IPS-15b (cell line): ENCODE results near the gene TMC5.
A peak's percentile ranks its signal among the peaks of the same experiment; 100 is the strongest.
"Not testable (repeated sequence)": the region's sequence is repeated elsewhere in the genome, so short reads cannot be mapped to it uniquely, and the experiment has no call there.

Source experiments
- H3K27me3 ChIP-seq: one replicate; pipeline ENCODE4 v1.6.1; 2013; ENCODE audit warnings: low read length; ENCODE audit not compliant: control insufficient read depth, insufficient read depth
- H3K36me3 ChIP-seq: one replicate; pipeline ENCODE4 v1.6.1; 2013; ENCODE audit warnings: low read length; ENCODE audit not compliant: control insufficient read depth, insufficient read depth
- H3K4me1 ChIP-seq: one replicate; pipeline ENCODE4 v1.6.1; 2013; ENCODE audit warnings: mild to moderate bottlenecking, low read length; ENCODE audit not compliant: control insufficient read depth, insufficient read depth
- H3K4me3 ChIP-seq: one replicate; pipeline ENCODE4 v1.5.1; 2013; ENCODE audit warnings: low read depth, low read length
- H3K9ac ChIP-seq: one replicate; pipeline ENCODE4 v1.6.1; 2013; ENCODE audit warnings: low read depth, mild to moderate bottlenecking, low read length
- H3K9me3 ChIP-seq: one replicate; pipeline ENCODE4 v1.6.1; 2013; ENCODE audit warnings: mild to moderate bottlenecking, low read length; ENCODE audit not compliant: control insufficient read depth, insufficient read depth

Gene TMC5

DNA sequence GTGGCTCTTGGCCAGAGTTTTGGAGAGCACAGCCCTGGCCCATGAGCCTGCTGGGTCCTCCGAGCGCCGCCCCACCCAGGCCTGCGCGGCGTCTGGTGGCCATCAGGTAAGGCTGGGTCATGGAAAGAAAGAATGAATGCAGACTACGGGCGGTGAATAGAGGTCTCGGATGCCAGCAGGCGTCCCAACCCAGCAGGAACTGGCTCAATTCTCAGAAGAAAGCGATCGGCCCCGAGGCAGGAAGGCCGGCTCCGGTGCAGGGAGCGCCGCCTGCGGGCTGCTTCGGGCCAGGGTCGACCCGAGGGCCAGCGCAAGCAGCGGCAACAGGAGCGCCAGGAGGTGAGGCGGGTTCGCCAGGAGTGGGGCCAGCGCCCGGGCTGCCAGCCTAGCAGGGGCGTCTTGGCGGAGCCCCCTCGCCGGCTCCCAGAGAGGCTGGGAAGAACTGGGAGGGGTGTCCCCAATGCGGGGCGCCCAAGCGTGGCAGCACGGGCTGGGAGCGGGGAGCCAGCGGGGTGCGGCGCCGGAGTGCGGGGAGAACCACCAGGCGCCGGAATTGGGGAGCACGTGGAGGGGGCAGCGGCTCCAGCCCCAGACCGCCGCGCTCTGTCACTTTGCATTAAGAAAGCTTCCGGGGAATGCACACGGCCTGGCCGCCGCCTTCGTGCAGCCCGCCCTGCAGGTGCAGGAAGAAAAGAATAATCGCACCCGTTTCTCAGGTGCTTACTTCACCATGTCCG, 7.1 kb upstream of the TMC5 start:
- no peak overlapping the region for H3K9ac ChIP-seq
- H3K9me3 ChIP-seq: no peaks in the 10 kb centered on the region
- H3K4me3 ChIP-seq: peak overlapping the region; percentile 50
- peaks cover 6% of the 10 kb centered on the region for H3K4me1 ChIP-seq
- H3K27me3 ChIP-seq: peaks cover 11% of the 10 kb centered on the region
- H3K36me3 ChIP-seq: no peaks in the 10 kb centered on the region

DNA sequence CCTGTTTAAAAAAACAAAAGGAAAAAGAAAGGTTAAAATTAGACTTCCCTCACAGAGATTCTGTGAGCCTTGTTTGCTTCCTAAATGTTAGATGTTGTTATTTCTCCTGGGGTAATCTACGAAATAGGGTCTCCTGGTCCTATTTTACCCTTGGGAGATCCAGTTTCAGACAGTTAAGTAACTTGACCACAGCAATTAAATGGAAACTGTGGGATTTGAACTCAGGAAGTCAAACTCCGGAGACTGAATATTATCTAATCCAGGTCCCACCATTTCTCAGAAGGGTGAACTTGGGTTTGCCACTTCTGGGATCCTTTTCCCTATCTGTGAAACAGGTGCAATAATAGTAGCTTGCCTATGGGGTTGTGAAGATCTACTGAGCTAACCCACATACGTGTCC, 6.4 kb upstream of the TMC5 start:
- Histone ChIP-seq H3K4me1 (peaks cover 6% of the 10 kb centered on the region), H3K4me3 (peak overlapping the region; percentile 50), H3K27me3 (peaks cover 11% of the 10 kb centered on the region), H3K9ac (no peak overlapping the region), H3K9me3 (no peaks in the 10 kb centered on the region), H3K36me3 (no peaks in the 10 kb centered on the region)

DNA sequence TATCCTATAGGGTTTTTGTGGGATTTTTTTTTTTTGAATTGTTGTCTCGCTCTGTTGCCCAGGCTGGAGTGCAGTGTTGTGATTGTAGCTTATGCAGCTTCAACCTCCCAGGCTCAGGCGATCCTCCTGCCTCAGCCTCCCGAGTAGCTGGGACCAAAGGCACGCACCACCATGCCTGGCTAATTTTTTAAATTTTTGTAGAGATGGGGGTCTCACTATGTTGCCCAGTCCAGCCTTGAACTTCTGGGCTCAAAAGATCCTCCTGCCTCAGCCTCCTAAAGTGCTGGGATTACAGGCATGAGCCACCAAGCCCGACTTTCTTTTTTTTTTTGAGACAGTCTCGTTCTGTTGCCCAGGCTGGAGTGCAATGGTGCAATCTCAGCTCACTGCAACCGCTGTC, 5.6 kb upstream of the TMC5 start:
- H3K27me3 ChIP-seq: peaks cover 11% of the 10 kb centered on the region
- H3K4me1 ChIP-seq, H3K9me3 ChIP-seq, H3K9ac ChIP-seq, H3K36me3 ChIP-seq, H3K4me3 ChIP-seq: not testable (repeated sequence)

DNA sequence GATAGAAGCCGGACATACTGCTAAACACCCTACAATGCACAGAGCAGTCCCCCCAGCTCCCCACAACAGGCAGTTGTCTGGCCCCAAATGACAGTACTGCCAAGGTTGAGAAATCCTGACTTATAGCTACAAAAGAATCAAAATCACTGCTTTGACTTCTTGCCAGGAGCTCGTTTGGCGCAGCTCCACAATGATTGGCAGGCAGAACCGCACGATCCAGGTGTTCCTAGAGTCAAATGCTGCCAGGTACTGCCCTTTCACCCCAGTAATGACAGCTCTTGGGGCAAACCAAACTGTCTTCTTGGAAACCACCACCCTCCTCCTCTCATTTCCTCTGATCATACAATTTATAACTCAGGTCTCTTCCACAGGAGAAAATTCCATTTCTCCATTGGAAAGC, 2.2 kb upstream of the TMC5 start:
- Histone ChIP-seq H3K36me3 (no peaks in the 10 kb centered on the region), H3K4me1 (peaks cover 6% of the 10 kb centered on the region)

DNA sequence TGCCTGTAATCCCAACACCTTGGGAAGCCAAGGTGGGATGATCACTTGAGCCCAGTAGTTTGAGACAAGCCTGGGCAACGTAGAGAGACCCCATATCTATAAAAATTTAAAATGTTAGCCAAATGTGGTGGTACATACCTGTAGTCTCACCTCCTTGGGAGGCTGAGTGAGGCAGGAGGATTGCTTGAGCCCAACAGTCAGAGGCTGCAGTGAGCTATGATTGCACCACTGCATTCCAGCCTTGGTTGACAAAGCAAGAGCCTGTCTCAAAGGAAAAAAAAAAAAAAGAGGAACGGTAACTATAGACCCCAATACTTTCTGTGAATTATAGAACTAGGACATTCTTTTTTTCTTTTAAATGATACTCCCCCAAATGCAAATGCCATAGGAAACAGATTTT, 1.8 kb upstream of the TMC5 start:
- H3K4me3 ChIP-seq: no peak overlapping the region
- H3K36me3 ChIP-seq: no peaks in the 10 kb centered on the region
- peaks cover 6% of the 10 kb centered on the region for H3K4me1 ChIP-seq

More for the DNA sequence above, 2.2 kb upstream of the TMC5 start:
- H3K27me3 ChIP-seq: peaks cover 11% of the 10 kb centered on the region
- no peak overlapping the region for H3K9ac ChIP-seq
- H3K4me3 ChIP-seq: no peak overlapping the region
- no peaks in the 10 kb centered on the region for H3K9me3 ChIP-seq

DNA sequence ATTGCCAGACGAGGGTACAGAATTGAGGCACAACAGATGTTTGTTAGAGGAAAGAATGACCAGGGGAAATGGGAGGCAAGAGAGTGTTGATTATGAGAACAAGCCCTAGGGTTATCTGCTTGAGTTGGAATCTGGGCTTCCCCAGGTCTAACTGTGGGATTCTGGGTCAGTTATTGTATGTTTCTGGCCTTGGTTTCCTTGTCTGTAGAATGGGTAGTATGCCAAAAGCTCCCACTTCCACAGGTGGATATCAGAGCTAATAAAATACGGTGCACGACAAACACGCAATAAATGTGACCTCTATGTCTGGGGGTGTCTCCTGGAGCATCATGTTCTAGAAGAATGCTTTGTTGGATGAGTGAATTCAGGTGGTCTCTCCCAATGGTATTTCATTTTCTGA, 517 bp downstream of the TMC5 start:
- Histone ChIP-seq H3K9me3 (no peaks in the 10 kb centered on the region), H3K36me3 (no peaks in the 10 kb centered on the region), H3K27me3 (no peaks in the 10 kb centered on the region), H3K4me3 (no peak overlapping the region), H3K4me1 (peaks cover 6% of the 10 kb centered on the region), H3K9ac (no peak overlapping the region)

More for the DNA sequence above, 1.8 kb upstream of the TMC5 start:
- H3K9me3 ChIP-seq: no peaks in the 10 kb centered on the region
- H3K9ac ChIP-seq: no peak overlapping the region
- peaks cover 11% of the 10 kb centered on the region for H3K27me3 ChIP-seq

DNA sequence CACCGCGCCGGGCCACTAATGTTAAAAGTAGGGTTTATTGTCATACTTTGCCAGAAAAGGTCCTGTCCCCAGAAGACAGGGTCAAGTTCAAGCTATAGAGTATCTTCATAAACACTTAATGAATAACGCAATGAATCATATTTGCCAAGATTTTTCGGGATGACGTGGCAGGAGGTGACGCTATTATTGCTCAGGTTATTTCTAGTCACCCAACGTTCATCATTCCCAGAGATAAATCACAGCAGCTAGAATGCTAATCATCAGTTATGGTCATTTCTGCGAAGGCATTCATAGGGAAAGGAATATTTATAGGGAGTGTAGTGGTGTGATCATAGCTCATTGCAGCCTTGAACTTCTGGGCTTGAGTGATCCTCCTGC, 2.0 kb downstream of the TMC5 start:
- Histone ChIP-seq H3K9me3 (no peaks in the 10 kb centered on the region), H3K9ac (no peak overlapping the region), H3K36me3 (no peaks in the 10 kb centered on the region), H3K4me1 (peaks cover 6% of the 10 kb centered on the region), H3K27me3 (no peaks in the 10 kb centered on the region), H3K4me3 (no peak overlapping the region)

DNA sequence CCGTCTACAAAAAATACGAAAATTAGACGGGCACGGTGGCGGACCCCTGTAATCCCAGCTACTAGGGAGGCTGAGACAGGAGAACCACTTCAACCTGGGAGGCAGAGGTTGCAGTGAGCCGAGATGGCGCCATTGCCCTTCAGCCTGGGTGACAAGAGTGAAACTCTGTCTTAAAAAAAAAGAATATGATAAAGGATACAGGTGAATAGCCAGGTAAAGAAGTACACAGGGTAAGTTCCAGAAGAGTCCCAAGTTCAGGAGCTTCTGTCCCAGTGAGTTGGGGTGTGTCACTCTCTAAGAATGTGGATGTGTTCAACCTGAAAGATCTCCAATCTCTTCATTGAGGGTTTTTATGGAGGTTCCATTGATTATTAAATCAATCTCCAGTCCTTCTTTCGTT, 6.8 kb downstream of the TMC5 start:
- Histone ChIP-seq H3K4me1 (no peaks in the 10 kb centered on the region), H3K36me3 (no peaks in the 10 kb centered on the region), H3K27me3 (no peaks in the 10 kb centered on the region), H3K9me3 (no peaks in the 10 kb centered on the region), H3K9ac (no peak overlapping the region), H3K4me3 (no peak overlapping the region)

DNA sequence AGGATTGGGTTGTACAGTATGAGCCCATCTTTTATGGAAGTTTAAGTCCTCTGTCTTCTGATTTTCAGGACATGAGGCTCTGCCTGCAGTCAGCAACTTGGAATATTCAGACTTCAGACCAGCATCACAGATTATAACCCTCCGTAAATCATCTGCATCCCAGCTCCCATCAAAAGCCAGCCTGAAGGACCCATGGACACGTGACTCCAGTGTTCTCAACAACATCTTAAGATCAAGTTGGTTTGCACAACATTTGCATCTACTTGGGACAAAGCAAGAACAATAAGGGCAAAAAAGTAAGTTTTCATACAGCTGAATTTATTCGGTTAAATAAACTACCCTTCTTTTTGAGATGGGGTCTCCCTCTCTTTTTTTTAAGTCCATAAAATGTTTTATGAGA, 12.7 kb downstream of the TMC5 start:
- Histone ChIP-seq H3K4me3 (no peak overlapping the region), H3K9me3 (no peaks in the 10 kb centered on the region), H3K4me1 (no peaks in the 10 kb centered on the region), H3K9ac (no peak overlapping the region), H3K36me3 (no peaks in the 10 kb centered on the region), H3K27me3 (no peaks in the 10 kb centered on the region)

DNA sequence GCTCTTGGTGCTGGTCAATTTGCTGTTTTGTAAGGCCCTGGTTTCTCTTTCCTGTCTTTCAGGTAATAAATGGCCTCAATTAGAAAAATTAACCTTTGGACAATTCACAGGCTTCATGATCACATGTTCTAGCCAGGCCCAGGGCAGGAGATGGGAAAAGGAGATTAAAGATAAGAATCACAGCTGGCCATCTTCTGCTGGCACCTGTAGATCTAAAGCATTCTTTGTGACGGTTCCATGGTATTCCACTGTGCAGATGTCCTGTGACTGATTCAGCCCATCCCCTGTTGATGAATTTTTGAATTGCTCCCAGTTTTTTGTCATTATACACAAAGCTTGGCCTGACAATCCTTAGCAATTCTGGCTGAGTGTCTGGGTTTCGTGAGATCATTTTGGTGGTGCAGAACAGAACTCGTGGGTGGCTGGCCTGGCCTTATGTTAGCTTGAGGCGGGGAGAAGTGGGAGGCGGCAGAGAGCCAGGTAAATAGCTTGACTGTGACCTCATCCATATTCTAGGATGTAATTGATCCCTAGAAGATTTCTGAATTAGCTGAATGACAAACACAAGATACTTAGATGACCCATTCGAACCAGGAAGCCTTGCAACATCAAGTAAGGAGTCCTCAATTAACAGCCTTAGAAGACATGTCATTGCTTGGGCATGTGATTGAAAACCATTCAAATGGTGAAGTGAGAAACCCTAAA, 14.1 kb downstream of the TMC5 start:
- Histone ChIP-seq H3K9ac (no peak overlapping the region), H3K27me3 (no peaks in the 10 kb centered on the region), H3K36me3 (no peaks in the 10 kb centered on the region), H3K4me3 (no peak overlapping the region), H3K4me1 (no peaks in the 10 kb centered on the region), H3K9me3 (no peaks in the 10 kb centered on the region)

DNA sequence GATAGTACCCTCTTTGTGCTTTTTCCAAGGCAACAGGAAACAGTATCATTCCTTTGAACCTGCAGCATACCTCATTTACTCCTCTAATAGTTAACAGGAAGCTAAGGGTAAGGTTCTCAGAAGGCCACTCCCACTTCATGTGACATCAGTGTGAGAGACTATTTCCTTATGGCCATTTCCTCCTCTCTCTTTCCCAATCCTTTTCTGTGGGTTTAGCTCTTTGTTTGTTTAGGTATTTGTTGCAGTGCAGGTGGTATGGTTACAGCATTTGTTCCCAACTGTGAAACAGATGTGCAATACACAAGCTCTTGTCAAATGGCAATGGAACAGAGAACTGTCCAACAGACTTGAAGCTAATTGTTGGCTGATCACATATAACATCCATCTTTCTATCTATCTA, 14.7 kb downstream of the TMC5 start:
- Histone ChIP-seq H3K27me3 (no peaks in the 10 kb centered on the region), H3K9ac (no peak overlapping the region), H3K36me3 (no peaks in the 10 kb centered on the region), H3K9me3 (no peaks in the 10 kb centered on the region), H3K4me1 (no peaks in the 10 kb centered on the region), H3K4me3 (no peak overlapping the region)

DNA sequence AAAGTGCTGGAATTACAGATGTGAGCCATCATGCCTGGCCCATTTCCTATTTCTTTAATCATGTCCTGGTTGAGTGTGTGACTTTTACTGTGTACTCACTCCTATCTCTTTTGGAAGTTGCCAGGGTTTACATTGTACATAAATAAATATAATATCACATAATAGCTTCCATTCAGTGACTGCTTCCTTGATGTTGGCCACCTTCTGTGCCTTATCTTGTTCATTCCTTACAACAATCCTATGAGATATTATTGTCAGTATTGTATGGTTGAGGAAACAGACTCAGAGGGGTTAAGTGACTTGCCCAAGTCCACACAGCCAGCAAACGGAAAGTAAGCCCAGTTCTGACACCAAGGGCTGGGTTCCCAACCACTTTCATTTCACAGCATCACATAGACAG, 16.9 kb downstream of the TMC5 start:
- Histone ChIP-seq H3K9ac (no peak overlapping the region), H3K36me3 (no peaks in the 10 kb centered on the region), H3K4me1 (no peaks in the 10 kb centered on the region), H3K4me3 (no peak overlapping the region), H3K27me3 (no peaks in the 10 kb centered on the region), H3K9me3 (no peaks in the 10 kb centered on the region)
